Osteocyte (in vitro differentiated cells): Measurements from ENCODE around the gene GIMAP8. TPM values are rescaled to one million over a fixed set of nuclear protein-coding genes. Genes with fewer than 3 reads are reported as not detected.

Source experiments
- DNase-seq: peaks from one replicate; pipeline ENCODE4 v3.0.0; 2021; ENCODE audit warnings: mixed read lengths; ENCODE audit not compliant: unreplicated experiment; ENCODE audit errors: extremely low spot score
- H3K27ac Mint-ChIP-seq: one replicate; pipeline ENCODE4 v1.8.0; 2021; ENCODE audit warnings: mild to moderate bottlenecking, mixed read lengths; ENCODE audit not compliant: unreplicated experiment
- H3K27me3 Mint-ChIP-seq: one replicate; pipeline ENCODE4 v1.8.0; 2021; ENCODE audit warnings: mixed read lengths; ENCODE audit not compliant: unreplicated experiment
- H3K36me3 Mint-ChIP-seq: one replicate; pipeline ENCODE4 v1.8.0; 2021; ENCODE audit warnings: mixed read lengths; ENCODE audit not compliant: unreplicated experiment
- H3K4me1 Mint-ChIP-seq: one replicate; pipeline ENCODE4 v1.8.0; 2021; ENCODE audit warnings: mixed read lengths; ENCODE audit not compliant: unreplicated experiment
- H3K4me3 Mint-ChIP-seq: one replicate; pipeline ENCODE4 v1.8.0; 2021; ENCODE audit warnings: mild to moderate bottlenecking, moderate library complexity, mixed read lengths; ENCODE audit not compliant: unreplicated experiment
- H3K9me3 Mint-ChIP-seq: one replicate; pipeline ENCODE4 v1.8.0; 2021; ENCODE audit warnings: mixed read lengths; ENCODE audit not compliant: unreplicated experiment
- CTCF ChIP-seq: fragments of 200-600 bp; sonication (generic); IDR thresholded peaks from 2 replicates; pipeline ENCODE4 v1.5.0; 2021; ENCODE audit warnings: antibody characterized with exemption, mild to moderate bottlenecking, moderate library complexity
- long read RNA-seq: library from polyadenylated mRNA; unstranded; transcript quantifications from one replicate; pipeline ENCODE4 v2.0.0, GENCODE V29; 2021
- total RNA-seq: library from RNA; stranded (reverse); gene quantifications from 2 replicates; pipeline ENCODE4 v1.2.1, GENCODE V29; 2021

GIMAP8 gene
- total RNA-seq: not detected in 2 replicates
- long read RNA-seq: 0 reads

- no peaks in the 10 kb centered on the region for H3K4me1 Mint-ChIP-seq
- no peak for DNase-seq
- no peak within 1 kb of the TSS for H3K27ac Mint-ChIP-seq
- no peak within 1 kb of the TSS for H3K4me3 Mint-ChIP-seq
- TF ChIP-seq CTCF: no peak
- H3K9me3 Mint-ChIP-seq: no peaks in the 10 kb centered on the region
- H3K36me3 Mint-ChIP-seq: no peaks in the 10 kb centered on the region
- H3K27me3 Mint-ChIP-seq: peaks cover 18% of the 10 kb centered on the region
These were observed at the start of gene GIMAP8 for GRCh38 chr7:150450491-150451001. Gene GIMAP8, plus strand, starts transcription at chr7:150450630. Its CDS starts 16,069 bp downstream, at chr7:150466699.

- H3K36me3 Mint-ChIP-seq: no peaks in the 10 kb centered on the region
- no peak overlapping the region for H3K4me3 Mint-ChIP-seq
- H3K9me3 Mint-ChIP-seq: no peaks in the 10 kb centered on the region
- TF ChIP-seq CTCF: no peak
- H3K27me3 Mint-ChIP-seq: no peaks in the 10 kb centered on the region
- H3K27ac Mint-ChIP-seq: no peak overlapping the region
- DNase-seq: no peak
- H3K4me1 Mint-ChIP-seq: peaks cover 30% of the 10 kb centered on the region
These were observed 49.5 kb upstream of the GIMAP8 start for GRCh38 chr7:150400788-150401423.

- Mint-ChIP-seq H3K4me3 (no peak overlapping the region), H3K27me3 (no peaks in the 10 kb centered on the region), H3K4me1 (peaks cover 35% of the 10 kb centered on the region), H3K27ac (no peak overlapping the region), H3K36me3 (no peaks in the 10 kb centered on the region), H3K9me3 (no peaks in the 10 kb centered on the region)
- no peak for TF ChIP-seq CTCF
- no peak for DNase-seq
These were observed 49.0 kb upstream of the GIMAP8 start for GRCh38 chr7:150401424-150401790.

- H3K27ac Mint-ChIP-seq: no peak overlapping the region
These were observed 48.4 kb upstream of the GIMAP8 start for GRCh38 chr7:150401861-150402631.

More at GRCh38 chr7:150401861-150402631, 48.4 kb upstream of the GIMAP8 start:
- Mint-ChIP-seq H3K4me1 (peaks cover 41% of the 10 kb centered on the region), H3K4me3 (peak overlapping the region; percentile 2), H3K36me3 (peaks cover under 1% of the 10 kb centered on the region), H3K9me3 (no peaks in the 10 kb centered on the region), H3K27me3 (no peaks in the 10 kb centered on the region)
- TF ChIP-seq CTCF: no peak
- DNase-seq: no peak
